Vagina (tissue), 2 donors: Measurements from ENCODE around the gene AJM1. TPM values are rescaled to one million over a fixed set of nuclear protein-coding genes. Genes with fewer than 3 reads are reported as not detected.

Experiments
- DNase-seq, 2 donors: peaks; one replicate each; pipeline ENCODE4 v3.0.0-alpha.2; 2017; ENCODE audit errors: extremely low spot score in 2 of 2
- H3K27ac ChIP-seq: fragments of 200-600 bp; sonication (generic); one replicate; pipeline ENCODE4 v1.5.1; 2019
- H3K27me3 ChIP-seq: fragments of 200-600 bp; sonication (generic); one replicate; pipeline ENCODE4 v1.5.1; 2019
- H3K36me3 ChIP-seq, 2 donors: fragments of 200-600 bp; sonication (generic); one replicate each; pipeline ENCODE4 v1.5.1; 2017 to 2019
- H3K4me1 ChIP-seq: fragments of 200-600 bp; sonication (generic); one replicate; pipeline ENCODE4 v1.5.1; 2019
- H3K4me3 ChIP-seq, 2 donors: fragments of 200-600 bp; sonication (generic); 1 replicate in 1 of 2; 2 replicates in 1 of 2; pipeline ENCODE4 v1.5.1; 2016 to 2019
- H3K9me3 ChIP-seq: fragments of 200-600 bp; sonication (generic); one replicate; pipeline ENCODE4 v1.5.1; 2019
- CTCF ChIP-seq, 3 experiments: fragments of 450-650 bp in 2 of 3; fragments of 200-600 bp in 1 of 3; sonication (generic) in 1 of 3; IDR thresholded peaks; one replicate each; pipeline ENCODE4 v1.5.1; 2017 to 2019; ENCODE audit warnings: antibody characterized with exemption in 3 of 3, mild to moderate bottlenecking in 2 of 3, moderate library complexity in 2 of 3
- POLR2A ChIP-seq, 2 donors: fragments of 450-650 bp; IDR thresholded peaks; one replicate each; pipeline ENCODE4 v1.6.1; 2017; ENCODE audit warnings: antibody characterized with exemption in 2 of 2, mild to moderate bottlenecking in 2 of 2, moderate library complexity in 2 of 2
- POLR2AphosphoS5 ChIP-seq, 2 donors: sonication (generic); formaldehyde crosslinking; IDR thresholded peaks; one replicate each; pipeline ENCODE4 v1.9.0; 2017; ENCODE audit warnings: antibody characterized with exemption in 2 of 2, mild to moderate bottlenecking in 2 of 2, low read depth in 1 of 2; ENCODE audit not compliant: insufficient read depth in 1 of 2
- intact Hi-C: fragments of 100-400 bp; cut with DNase I; formaldehyde crosslinking; loops from one replicate; pipeline ENCODE4 v1.15.1; 2023
- total RNA-seq: library from RNA; depleted of rRNA; stranded (reverse); fragments of >200 nt; gene quantifications from one replicate; pipeline ENCODE4 v1.2.3, GENCODE V29; 2016

AJM1 gene
- total RNA-seq, 1 donor from 2014 or later: 1.2 TPM

GRCh38 chr9:136849038-136849959 lies 7.0 kb downstream of the AJM1 start, which contains the start of gene PHPT1:
PHPT1 (plus strand) TSS chr9:136849409; CDS start chr9:136849431, 22 bp downstream.
- H3K27ac ChIP-seq: peak within 1 kb of the TSS; percentile 87
- H3K9me3 ChIP-seq: no peaks in the 10 kb centered on the region
- peak within 1 kb of the TSS; percentile 71 to 72 for H3K4me3 ChIP-seq
- peak; percentile 91 to 97 for TF ChIP-seq POLR2AphosphoS5 (IDR thresholded peaks at IDR 0.05; ENCODE audit: insufficient read depth in 1 of 2, low read depth in 1 of 2)
- TF ChIP-seq CTCF (IDR thresholded peaks at IDR 0.05): no peak
- TF ChIP-seq POLR2A (IDR thresholded peaks at IDR 0.05): peak in 1 of 2 donors; percentile 73
- DNase-seq: peak in 1 of 2 donors; percentile 99
- H3K36me3 ChIP-seq: no peaks in the 10 kb centered on the region
- H3K27me3 ChIP-seq: peaks cover 13% of the 10 kb centered on the region
- peaks cover 46% of the 10 kb centered on the region for H3K4me1 ChIP-seq
- intact Hi-C loops: loop anchor here (2.0 kb wide), 1 partner anchor 96 kb away; the partner anchor contains the start of genes C8G and FBXW5

DNA sequence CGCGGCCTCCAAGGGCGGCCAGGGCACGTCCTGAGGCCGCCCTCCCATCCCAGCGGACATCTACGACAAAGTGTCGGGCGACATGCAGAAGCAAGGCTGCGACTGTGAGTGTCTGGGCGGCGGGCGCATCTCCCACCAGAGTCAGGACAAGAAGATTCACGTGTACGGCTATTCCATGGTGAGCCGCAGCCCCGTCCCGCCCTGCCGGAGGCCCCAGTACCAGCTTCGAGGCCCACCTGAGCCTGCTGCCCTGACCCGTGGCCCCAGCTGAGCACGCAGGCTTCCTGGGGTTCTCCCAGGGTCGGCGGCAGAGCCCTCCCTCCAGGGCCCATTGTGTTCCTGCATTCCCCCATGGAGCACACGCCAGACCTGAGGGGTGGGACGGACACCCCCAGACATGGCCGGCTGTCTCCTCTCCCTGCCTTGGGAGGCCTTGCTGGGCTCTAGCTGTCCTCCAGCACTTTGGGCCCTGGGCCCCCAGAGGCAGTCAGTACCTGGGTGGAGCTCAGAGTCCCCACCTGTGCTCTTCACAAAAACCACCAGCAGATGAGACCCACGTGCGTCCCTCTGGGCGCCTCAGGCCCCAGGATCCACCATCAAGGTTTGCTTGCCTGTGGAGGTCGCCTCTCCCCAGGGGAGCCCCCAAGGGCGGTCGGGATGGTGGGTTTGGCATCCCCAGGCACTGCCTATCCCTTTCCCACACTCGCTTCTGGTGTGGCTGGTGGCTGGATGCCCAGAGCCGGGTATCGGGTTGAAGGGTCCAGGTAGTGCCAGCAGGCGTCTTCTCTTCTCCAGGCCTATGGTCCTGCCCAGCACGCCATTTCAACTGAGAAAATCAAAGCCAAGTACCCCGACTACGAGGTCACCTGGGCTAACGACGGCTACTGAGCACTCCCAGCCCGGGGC lies 7.9 kb downstream of the AJM1 start:
- Histone ChIP-seq H3K4me3 (peak overlapping the region; percentile 71 to 72), H3K36me3 (no peaks in the 10 kb centered on the region), H3K27me3 (peaks cover 12% of the 10 kb centered on the region), H3K4me1 (peaks cover 42% of the 10 kb centered on the region), H3K27ac (peak overlapping the region; percentile 87), H3K9me3 (no peaks in the 10 kb centered on the region)
- intact Hi-C loops: loop anchor here (2.0 kb wide), 1 partner anchor 95 kb away; the partner anchor contains the start of genes C8G and FBXW5
- TF ChIP-seq POLR2A (IDR thresholded peaks at IDR 0.05) (no peak), POLR2AphosphoS5 (IDR thresholded peaks at IDR 0.05; ENCODE audit: insufficient read depth in 1 of 2, low read depth in 1 of 2) (peak in 1 of 2 donors; percentile 10)
- DNase-seq: no peak

- no peak overlapping the region for H3K27ac ChIP-seq
- no peak overlapping the region for H3K4me3 ChIP-seq
- H3K27me3 ChIP-seq: peaks cover 4% of the 10 kb centered on the region
- no peaks in the 10 kb centered on the region for H3K9me3 ChIP-seq
- no peaks in the 10 kb centered on the region for H3K36me3 ChIP-seq
- no peak for TF ChIP-seq CTCF (IDR thresholded peaks at IDR 0.05)
- TF ChIP-seq POLR2A (IDR thresholded peaks at IDR 0.05): no peak
- TF ChIP-seq POLR2AphosphoS5 (IDR thresholded peaks at IDR 0.05; ENCODE audit: insufficient read depth in 1 of 2, low read depth in 1 of 2): no peak
- no peak for DNase-seq
- intact Hi-C loops: no loop called here
- peaks cover 35% of the 10 kb centered on the region for H3K4me1 ChIP-seq
Observed at GRCh38 chr9:136850866-136851775, 8.8 kb downstream of the AJM1 start.

DNA sequence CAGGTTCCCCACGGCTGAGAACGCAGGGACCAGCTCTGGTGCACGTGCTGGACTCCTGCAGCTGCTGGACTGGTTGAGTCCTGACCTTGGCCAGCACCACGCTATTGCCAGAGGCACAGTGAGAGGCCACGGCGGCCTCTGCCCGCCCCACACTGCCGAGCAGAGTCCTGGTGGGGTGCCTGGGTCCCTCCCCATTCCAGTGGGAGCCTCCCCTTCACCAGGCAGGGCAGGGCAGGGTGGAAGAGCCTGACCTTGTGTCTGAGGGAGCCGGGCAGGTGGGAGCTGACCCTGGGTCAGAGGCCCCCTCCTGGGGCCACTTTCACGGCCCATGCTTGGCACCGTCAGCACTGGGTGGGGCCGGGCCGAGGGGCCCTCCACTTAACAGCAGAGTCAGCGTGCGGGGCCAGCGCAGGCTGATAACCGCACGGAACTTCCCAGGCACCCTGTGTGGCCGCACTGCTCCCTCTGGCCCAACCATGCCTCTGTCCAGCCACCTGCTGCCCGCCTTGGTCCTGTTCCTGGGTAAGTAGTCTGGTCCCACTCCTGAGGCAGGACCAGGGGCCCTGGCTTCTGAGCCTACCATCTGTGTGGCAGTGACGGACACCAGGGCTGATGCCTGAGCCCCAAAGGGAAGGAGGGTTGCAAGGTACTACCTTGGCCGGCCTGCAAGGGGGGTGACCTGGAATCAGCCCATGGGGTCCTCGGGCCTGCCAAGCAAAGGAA lies 9.8 kb downstream of the AJM1 start, which contains the start of gene MAMDC4:
MAMDC4 (plus strand) TSS at position 406 of the 723 bp plus-strand sequence; CDS start at position 477, 71 bp downstream.
- peaks cover 29% of the 10 kb centered on the region for H3K4me1 ChIP-seq
- no peak for DNase-seq
- TF ChIP-seq POLR2A (IDR thresholded peaks at IDR 0.05) (no peak), CTCF (IDR thresholded peaks at IDR 0.05) (no peak), POLR2AphosphoS5 (IDR thresholded peaks at IDR 0.05; ENCODE audit: insufficient read depth in 1 of 2, low read depth in 1 of 2) (no peak)
- no peaks in the 10 kb centered on the region for H3K36me3 ChIP-seq
- intact Hi-C loops: no loop called here
- H3K9me3 ChIP-seq: no peaks in the 10 kb centered on the region
- no peak within 1 kb of the TSS for H3K4me3 ChIP-seq
- no peak within 1 kb of the TSS for H3K27ac ChIP-seq
- no peaks in the 10 kb centered on the region for H3K27me3 ChIP-seq
